ENCODE measurements around the gene ENTPD6. TPM values are rescaled to one million over a fixed set of nuclear protein-coding genes. Genes with fewer than 3 reads are reported as not detected.

ENTPD6 gene
- total RNA-seq, 1 donor from 2014 or later, result 57.8 TPM

DNA sequence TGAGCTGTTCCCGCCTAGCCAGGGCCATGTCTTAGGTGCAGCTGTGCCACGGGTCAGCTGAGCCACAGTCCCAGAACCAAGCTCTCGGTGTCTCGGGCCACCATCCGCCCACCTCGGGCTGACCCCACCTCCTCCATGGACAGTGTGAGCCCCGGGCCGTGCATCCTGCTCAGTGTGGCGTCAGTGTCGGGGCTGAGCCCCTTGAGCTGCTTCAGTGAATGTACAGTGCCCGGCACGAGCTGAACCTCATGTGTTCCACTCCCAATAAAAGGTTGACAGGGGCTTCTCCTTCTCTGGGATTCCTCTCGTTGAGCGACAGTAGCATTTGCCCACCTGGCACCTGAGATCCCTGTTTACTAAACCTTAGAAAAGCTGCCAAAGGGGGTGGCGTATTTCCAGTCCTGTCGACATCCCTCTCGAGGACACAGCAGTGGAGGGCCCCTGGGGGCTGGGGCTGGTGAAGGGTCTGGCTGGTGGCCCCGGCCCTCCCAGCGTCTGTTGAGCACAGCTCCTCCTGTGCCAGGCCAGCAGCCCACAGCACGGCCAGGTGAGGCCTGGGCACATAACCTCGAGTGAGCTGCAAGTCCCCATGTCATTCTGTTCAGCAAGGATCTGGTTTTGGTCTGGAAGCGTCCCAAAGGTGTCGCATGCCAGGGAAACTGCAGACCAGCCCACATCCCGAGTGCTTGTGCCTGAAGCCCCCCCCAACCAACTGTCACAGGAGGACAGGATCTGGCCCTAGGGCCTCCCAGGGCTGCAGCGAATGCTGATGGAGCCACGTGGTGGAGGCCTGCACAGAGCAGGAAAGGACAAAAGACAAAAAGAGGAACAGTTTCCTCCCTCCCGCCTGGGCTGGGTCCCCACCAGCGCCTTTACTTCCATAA, 31.2 kb downstream of the ENTPD6 start:
- Mint-ChIP-seq H3K9me3 (ENCODE audit: unreplicated experiment) (no peaks in the 10 kb centered on the region), H3K4me1 (ENCODE audit: low read depth, unreplicated experiment) (peaks cover 32% of the 10 kb centered on the region), H3K27ac (ENCODE audit: unreplicated experiment) (peak overlapping the region; percentile 98), H3K27me3 (ENCODE audit: low read depth, unreplicated experiment) (no peaks in the 10 kb centered on the region), H3K4me3 (ENCODE audit: unreplicated experiment) (no peak overlapping the region), H3K36me3 (ENCODE audit: low read depth, unreplicated experiment) (peaks cover 5% of the 10 kb centered on the region)
- Histone ChIP-seq H2AFZ (ENCODE audit: low read depth, low read length) (no peak overlapping the region), H3K9me3 (ENCODE audit: insufficient read depth, low read depth, low read length) (no peaks in the 10 kb centered on the region), H3K4me3 (ENCODE audit: insufficient read depth, low read depth, low read length) (no peak overlapping the region), H4K20me1 (ENCODE audit: insufficient read depth, low read length) (no peaks in the 10 kb centered on the region), H3K9ac (ENCODE audit: low read length) (peak overlapping the region; percentile 18), H3K4me1 (ENCODE audit: insufficient read depth, low read length) (peaks cover 41% of the 10 kb centered on the region), H3K4me2 (ENCODE audit: low read length) (peak overlapping the region; percentile 24), H3K79me2 (ENCODE audit: insufficient read depth, low read length) (no peaks in the 10 kb centered on the region), H3K27me3 (ENCODE audit: insufficient read depth, low read length) (no peaks in the 10 kb centered on the region), H3K27ac (ENCODE audit: low read depth, low read length) (peak overlapping the region; percentile 18), H3K36me3 (ENCODE audit: insufficient read depth, low read length) (no peaks in the 10 kb centered on the region)
- FAIRE-seq (no peak), DNase-seq (ENCODE audit: low read depth) (no peak)
- TF ChIP-seq, protein P1, sequence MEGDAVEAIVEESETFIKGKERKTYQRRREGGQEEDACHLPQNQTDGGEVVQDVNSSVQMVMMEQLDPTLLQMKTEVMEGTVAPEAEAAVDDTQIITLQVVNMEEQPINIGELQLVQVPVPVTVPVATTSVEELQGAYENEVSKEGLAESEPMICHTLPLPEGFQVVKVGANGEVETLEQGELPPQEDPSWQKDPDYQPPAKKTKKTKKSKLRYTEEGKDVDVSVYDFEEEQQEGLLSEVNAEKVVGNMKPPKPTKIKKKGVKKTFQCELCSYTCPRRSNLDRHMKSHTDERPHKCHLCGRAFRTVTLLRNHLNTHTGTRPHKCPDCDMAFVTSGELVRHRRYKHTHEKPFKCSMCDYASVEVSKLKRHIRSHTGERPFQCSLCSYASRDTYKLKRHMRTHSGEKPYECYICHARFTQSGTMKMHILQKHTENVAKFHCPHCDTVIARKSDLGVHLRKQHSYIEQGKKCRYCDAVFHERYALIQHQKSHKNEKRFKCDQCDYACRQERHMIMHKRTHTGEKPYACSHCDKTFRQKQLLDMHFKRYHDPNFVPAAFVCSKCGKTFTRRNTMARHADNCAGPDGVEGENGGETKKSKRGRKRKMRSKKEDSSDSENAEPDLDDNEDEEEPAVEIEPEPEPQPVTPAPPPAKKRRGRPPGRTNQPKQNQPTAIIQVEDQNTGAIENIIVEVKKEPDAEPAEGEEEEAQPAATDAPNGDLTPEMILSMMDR (IDR thresholded peaks at IDR 0.05; ENCODE audit: insufficient read depth, low read depth, low read length), result no peak
- no peak for TF ChIP-seq EZH2 (IDR thresholded peaks at IDR 0.05; ENCODE audit: insufficient read depth, low read length)

DNA sequence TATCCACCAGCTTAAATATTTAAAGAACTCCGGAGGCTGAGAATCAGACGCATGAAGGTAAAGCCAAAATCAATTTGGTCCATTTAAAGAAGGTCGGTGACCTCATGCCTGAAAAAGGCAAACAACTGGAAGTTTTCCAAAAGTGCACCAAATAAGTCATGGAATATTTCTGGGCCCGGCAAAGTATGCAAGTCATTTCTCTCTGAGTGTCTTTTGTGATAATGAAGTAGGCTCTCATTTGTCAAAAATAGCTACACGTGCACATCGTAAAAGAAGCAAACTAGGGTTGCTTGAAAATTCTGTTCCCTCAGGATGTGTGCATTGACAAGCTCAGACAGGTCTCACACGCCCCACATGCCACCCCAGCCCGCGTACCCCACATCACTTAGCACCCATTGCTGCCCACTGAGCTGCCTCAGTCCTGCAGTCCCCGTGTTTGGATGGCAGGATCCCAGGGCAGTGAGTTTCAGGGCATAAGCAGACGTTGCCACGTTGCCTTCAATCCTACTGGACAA, 31.9 kb downstream of the ENTPD6 start:
- FAIRE-seq (peak; percentile 87), DNase-seq (ENCODE audit: low read depth) (peak; percentile 76)
- Histone ChIP-seq H2AFZ (ENCODE audit: low read depth, low read length) (no peak overlapping the region), H3K79me2 (ENCODE audit: insufficient read depth, low read length) (no peaks in the 10 kb centered on the region), H3K27ac (ENCODE audit: low read depth, low read length) (peak overlapping the region; percentile 18), H3K9ac (ENCODE audit: low read length) (peak overlapping the region; percentile 18), H3K4me2 (ENCODE audit: low read length) (peak overlapping the region; percentile 24), H4K20me1 (ENCODE audit: insufficient read depth, low read length) (no peaks in the 10 kb centered on the region), H3K4me3 (ENCODE audit: insufficient read depth, low read depth, low read length) (no peak overlapping the region), H3K9me3 (ENCODE audit: insufficient read depth, low read depth, low read length) (no peaks in the 10 kb centered on the region), H3K36me3 (ENCODE audit: insufficient read depth, low read length) (no peaks in the 10 kb centered on the region), H3K4me1 (ENCODE audit: insufficient read depth, low read length) (peaks cover 34% of the 10 kb centered on the region), H3K27me3 (ENCODE audit: insufficient read depth, low read length) (no peaks in the 10 kb centered on the region)
- peak overlapping the region; percentile 98 for H3K27ac Mint-ChIP-seq (ENCODE audit: unreplicated experiment)
- H3K4me3 Mint-ChIP-seq (ENCODE audit: unreplicated experiment), result peak overlapping the region; percentile 21
- peaks cover 28% of the 10 kb centered on the region for H3K4me1 Mint-ChIP-seq (ENCODE audit: low read depth, unreplicated experiment)
- TF ChIP-seq EZH2 (IDR thresholded peaks at IDR 0.05; ENCODE audit: insufficient read depth, low read length), result no peak
- TF ChIP-seq, protein P1 (IDR thresholded peaks at IDR 0.05; ENCODE audit: insufficient read depth, low read depth, low read length), result no peak
- peaks cover 5% of the 10 kb centered on the region for H3K36me3 Mint-ChIP-seq (ENCODE audit: low read depth, unreplicated experiment)
- H3K27me3 Mint-ChIP-seq (ENCODE audit: low read depth, unreplicated experiment), result no peaks in the 10 kb centered on the region
- H3K9me3 Mint-ChIP-seq (ENCODE audit: unreplicated experiment), result no peaks in the 10 kb centered on the region
